Endothelial cell of umbilical vein (primary cell): ENCODE data around the gene TMEM167A. TPM values are rescaled to one million over a fixed set of nuclear protein-coding genes. Genes with fewer than 3 reads are reported as not detected.

Experiments used
- BruUV-seq: library from RNA; stranded (reverse); fragments of 400-500 nt; replicated peaks from 2 replicates; lab custom pipeline; 2021; lab: Mats Ljungman, UMichigan
- CTCF ChIA-PET: fragments of 300-600, 350-600 bp; sonication (Branson Sonifier 250); formaldehyde crosslinking; loops from one replicate; lab custom pipeline; 2021; ENCODE audit warnings: antibody characterized with exemption, inconsistent platforms; lab: Charles Lee
- POLR2A ChIA-PET: fragments of 300-600, 350-600 bp; sonication (Branson Sonifier 250); formaldehyde crosslinking; loops from one replicate; lab custom pipeline; 2021; ENCODE audit warnings: antibody characterized with exemption, inconsistent platforms; lab: Charles Lee
- DNase-seq: peaks from one replicate; pipeline ENCODE4 v3.0.0-alpha.2; 2011; ENCODE audit warnings: low read depth, low spot score
- FAIRE-seq: peaks from 2 replicates; lab custom pipeline; 2011; peaks lifted over from hg19 to GRCh38; lab: Jason Lieb, UNC
- H2AFZ ChIP-seq: 2 replicates; pipeline ENCODE4 v1.6.0; 2012; ENCODE audit warnings: low read depth, low read length, control low read depth, inconsistent platforms
- H3K27ac ChIP-seq: 2 replicates; pipeline ENCODE4 v1.5.1; 2011; ENCODE audit warnings: low read depth, mild to moderate bottlenecking, control low read depth, low read length, moderate library complexity; ENCODE audit not compliant: insufficient read depth
- H3K27me3 ChIP-seq, 2 experiments: 2 replicates each; pipeline versions ENCODE4 v1.6.0 to v1.6.1; 2011; ENCODE audit warnings: low read length in 2 of 2, mixed read lengths in 1 of 2; ENCODE audit not compliant: control insufficient read depth in 2 of 2, insufficient read depth in 2 of 2
- H3K36me3 ChIP-seq, 2 experiments: 2 replicates in 1 of 2; 3 replicates in 1 of 2; pipeline ENCODE4 v1.5.1; 2011; ENCODE audit warnings: low read length in 2 of 2, mild to moderate bottlenecking in 1 of 2, moderate library complexity in 1 of 2; ENCODE audit not compliant: control insufficient read depth in 2 of 2, insufficient read depth in 2 of 2; ENCODE audit errors: extremely low read depth in 1 of 2
- H3K4me1 ChIP-seq: 3 replicates; pipeline ENCODE4 v1.5.1; 2011; ENCODE audit warnings: mild to moderate bottlenecking, low read length; ENCODE audit not compliant: control insufficient read depth, insufficient read depth; ENCODE audit errors: extremely low read depth
- H3K4me2 ChIP-seq: 2 replicates; pipeline ENCODE4 v1.6.1; 2011; ENCODE audit warnings: low read length, control low read depth, mixed read lengths; ENCODE audit not compliant: insufficient read depth
- H3K4me3 ChIP-seq, 3 experiments: fragments of 200-600 bp in 1 of 3; sonication (generic), shearing (Covaris generic) in 1 of 3; replicated peaks in 1 of 3; 2 replicates each; pipeline ENCODE4 v1.5.1; 2011 to 2016; ENCODE audit warnings: control low read depth in 3 of 3, low read length in 3 of 3, mild to moderate bottlenecking in 2 of 3, inconsistent platforms in 1 of 3, low read depth in 1 of 3, moderate library complexity in 1 of 3; ENCODE audit not compliant: insufficient read depth in 1 of 3
- H3K79me2 ChIP-seq: 2 replicates; pipeline ENCODE4 v1.6.0; 2012; ENCODE audit warnings: low read length, inconsistent platforms; ENCODE audit not compliant: control insufficient read depth, insufficient read depth
- H3K9ac ChIP-seq: replicated peaks from 2 replicates; pipeline ENCODE3; 2011; ENCODE audit warnings: low read length, control low read depth; ENCODE audit not compliant: insufficient read depth; ENCODE audit errors: extremely low read depth
- H3K9me1 ChIP-seq: replicated peaks from 3 replicates; pipeline ENCODE4 v1.6.0; 2011; ENCODE audit warnings: mild to moderate bottlenecking, low read length; ENCODE audit not compliant: control insufficient read depth, insufficient read depth; ENCODE audit errors: extremely low read depth
- H3K9me3 ChIP-seq: replicated peaks from 2 replicates; pipeline ENCODE4 v1.5.1; 2012; ENCODE audit warnings: low read length, inconsistent platforms; ENCODE audit not compliant: control insufficient read depth, insufficient read depth
- H4K20me1 ChIP-seq: replicated peaks from 2 replicates; pipeline ENCODE3; 2011; ENCODE audit warnings: mild to moderate bottlenecking, low read length; ENCODE audit not compliant: control insufficient read depth, insufficient read depth; ENCODE audit errors: extremely low read depth
- EZH2 ChIP-seq: IDR thresholded peaks from 2 replicates; pipeline ENCODE4 v1.6.1; 2012; ENCODE audit warnings: borderline replicate concordance, low read depth, mild to moderate bottlenecking, moderate library complexity, low read length, inconsistent platforms; ENCODE audit not compliant: severe bottlenecking
- FOS ChIP-seq: IDR thresholded peaks from 2 replicates; pipeline ENCODE4 v1.6.1; 2011; ENCODE audit warnings: mild to moderate bottlenecking, low read length, moderate library complexity, borderline replicate concordance; ENCODE audit not compliant: insufficient read depth
- GATA2 ChIP-seq: IDR thresholded peaks from 2 replicates; pipeline ENCODE4 v1.7.0; 2011; ENCODE audit warnings: low read depth, mild to moderate bottlenecking, moderate library complexity, mixed read lengths, low read length; ENCODE audit not compliant: insufficient read length, insufficient read depth
- JUN ChIP-seq: IDR thresholded peaks from 2 replicates; pipeline ENCODE4 v1.6.1; 2011; ENCODE audit warnings: borderline replicate concordance, low read depth; ENCODE audit not compliant: insufficient read length, insufficient read depth
- MAX ChIP-seq: IDR thresholded peaks from 2 replicates; pipeline ENCODE4 v1.6.1; 2011; ENCODE audit not compliant: insufficient read depth, insufficient read length
- MYC ChIP-seq: IDR thresholded peaks from one replicate; pipeline ENCODE4 v1.6.1; 2011; ENCODE audit warnings: mild to moderate bottlenecking, low read depth, low read length
- POLR2A ChIP-seq: IDR thresholded peaks from 2 replicates; pipeline ENCODE4 v1.6.1; 2012; ENCODE audit warnings: low read depth, mild to moderate bottlenecking, control low read depth, low read length
- POLR2AphosphoS5 ChIP-seq: IDR thresholded peaks from 2 replicates; pipeline ENCODE4 v1.6.1; 2012; ENCODE audit warnings: low read depth, mild to moderate bottlenecking, control low read depth, low read length, moderate library complexity; ENCODE audit not compliant: insufficient read depth
- dilution Hi-C: fragments of 300-500 bp; cut with MboI; formaldehyde crosslinking; loops from one replicate; pipeline ENCODE4 v1.15.0; 2019; ENCODE audit warnings: low sequenced_read_pairs; ENCODE audit not compliant: extremely low pct_ligation_motif_present
- intact Hi-C: fragments of 100-400 bp; cut with micrococcal nuclease; formaldehyde crosslinking; loops from one replicate; pipeline ENCODE4 v1.10.0; 2022
- polyA plus RNA-seq, 4 experiments: library from polyadenylated mRNA; depleted of rRNA in 3 of 4; stranded (reverse) in 3 of 4; unstranded in 1 of 4; fragments of >200 nt; gene quantifications; 2 replicates each; pipeline versions ENCODE4 v1.2.1 to v1.2.3, GENCODE V29; 2011 to 2012; ENCODE audit warnings: missing spikeins in 1 of 4
- total RNA-seq: library from RNA; stranded (reverse); gene quantifications from 2 replicates; pipeline ENCODE4 v1.2.3, GENCODE V29; 2021
- TF ChIP-seq, protein P1 (sequence below), 2 donors: IDR thresholded peaks; 1 replicate in 1 of 2; 2 replicates in 1 of 2; pipeline ENCODE4 v1.5.1; 2011; ENCODE audit warnings: low read length in 2 of 2, mild to moderate bottlenecking in 2 of 2, moderate library complexity in 2 of 2, control low read depth in 1 of 2, inconsistent platforms in 1 of 2, low read depth in 1 of 2; ENCODE audit not compliant: insufficient read depth in 1 of 2; ENCODE audit errors: extremely low read depth in 1 of 2

TMEM167A gene
- total and polyA plus RNA-seq, 2 donors (not counting 3 experiments of a cell fraction or from before 2014, with no cell fraction given), result 20.2 to 64.4 TPM

DNA sequence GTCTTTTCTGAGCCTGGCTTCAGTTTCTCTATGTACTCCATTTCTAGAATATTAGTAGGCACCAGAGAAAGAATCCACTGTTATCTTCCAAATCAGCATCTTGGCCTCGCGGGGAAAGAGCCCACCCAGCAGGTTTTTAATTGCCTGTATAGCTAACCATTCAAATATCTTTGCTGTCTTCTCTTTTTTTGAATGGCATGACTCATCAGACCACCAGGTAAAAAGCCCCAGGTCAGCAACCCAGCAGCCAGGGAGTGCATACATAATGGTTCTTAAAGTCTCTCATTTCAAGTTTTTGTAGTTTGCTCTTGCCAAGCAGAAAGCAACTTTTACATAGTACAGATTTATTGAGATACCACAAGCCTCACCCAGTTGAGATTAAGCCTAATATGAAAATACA is 50.7 kb downstream of the TMEM167A start:
- Histone ChIP-seq H3K79me2 (no peaks in the 10 kb centered on the region), H4K20me1 (no peaks in the 10 kb centered on the region), H3K4me3 (no peak overlapping the region), H3K36me3 (no peaks in the 10 kb centered on the region), H3K27me3 (peaks cover 0 to 1% of the 10 kb centered on the region in 2 experiments), H3K9me3 (no peaks in the 10 kb centered on the region), H3K9ac (no peak overlapping the region), H3K4me2 (no peak overlapping the region), H3K9me1 (no peaks in the 10 kb centered on the region), H3K27ac (no peak overlapping the region), H3K4me1 (no peaks in the 10 kb centered on the region), H2AFZ (no peak overlapping the region)
- TF ChIP-seq POLR2AphosphoS5, result no peak
- TF ChIP-seq EZH2, result no peak
- no peak for TF ChIP-seq MAX
- TF ChIP-seq, protein P1, sequence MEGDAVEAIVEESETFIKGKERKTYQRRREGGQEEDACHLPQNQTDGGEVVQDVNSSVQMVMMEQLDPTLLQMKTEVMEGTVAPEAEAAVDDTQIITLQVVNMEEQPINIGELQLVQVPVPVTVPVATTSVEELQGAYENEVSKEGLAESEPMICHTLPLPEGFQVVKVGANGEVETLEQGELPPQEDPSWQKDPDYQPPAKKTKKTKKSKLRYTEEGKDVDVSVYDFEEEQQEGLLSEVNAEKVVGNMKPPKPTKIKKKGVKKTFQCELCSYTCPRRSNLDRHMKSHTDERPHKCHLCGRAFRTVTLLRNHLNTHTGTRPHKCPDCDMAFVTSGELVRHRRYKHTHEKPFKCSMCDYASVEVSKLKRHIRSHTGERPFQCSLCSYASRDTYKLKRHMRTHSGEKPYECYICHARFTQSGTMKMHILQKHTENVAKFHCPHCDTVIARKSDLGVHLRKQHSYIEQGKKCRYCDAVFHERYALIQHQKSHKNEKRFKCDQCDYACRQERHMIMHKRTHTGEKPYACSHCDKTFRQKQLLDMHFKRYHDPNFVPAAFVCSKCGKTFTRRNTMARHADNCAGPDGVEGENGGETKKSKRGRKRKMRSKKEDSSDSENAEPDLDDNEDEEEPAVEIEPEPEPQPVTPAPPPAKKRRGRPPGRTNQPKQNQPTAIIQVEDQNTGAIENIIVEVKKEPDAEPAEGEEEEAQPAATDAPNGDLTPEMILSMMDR (IDR thresholded peaks at IDR 0.05; ENCODE audit: extremely low read depth in 1 of 2, insufficient read depth in 1 of 2, low read depth in 1 of 2, low read length in 2 of 2), result no peak
- no peak for TF ChIP-seq FOS
- TF ChIP-seq POLR2A, result no peak
- no peak for TF ChIP-seq JUN
- TF ChIP-seq GATA2, result no peak
- no peak for TF ChIP-seq MYC
- dilution Hi-C loops, result no loop called here
- ChIA-PET CTCF (no interaction called here), POLR2A (no interaction called here)
- DNase-seq (no peak), FAIRE-seq (no peak)
- intact Hi-C loops, result no loop called here
- BruUV-seq, result no TSS peak
